Tongue (tissue), 2 donors: Measurements from ENCODE around the gene ATP4B. TPM values are rescaled to one million over a fixed set of nuclear protein-coding genes. Genes with fewer than 3 reads are reported as not detected.

Experiments used
- DNase-seq: peaks from one replicate; pipeline ENCODE4 v3.0.0-alpha.2; 2015
- total RNA-seq: library from RNA; depleted of rRNA; stranded (reverse); fragments of >200 nt; gene quantifications from one replicate; pipeline ENCODE4 v1.2.3, GENCODE V29; 2014

The ATP4B gene
- not detected for total RNA-seq

GRCh38 chr13:113657851-113658741, at the start of gene ATP4B:
ATP4B (minus strand) TSS chr13:113658198; CDS start chr13:113658144, 54 bp downstream.
- no peak for DNase-seq

GRCh38 chr13:113672002-113672651, 14.1 kb upstream of the ATP4B start:
- no peak for DNase-seq

GRCh38 chr13:113671066-113672001, 13.3 kb upstream of the ATP4B start:
- DNase-seq, result no peak

DNA sequence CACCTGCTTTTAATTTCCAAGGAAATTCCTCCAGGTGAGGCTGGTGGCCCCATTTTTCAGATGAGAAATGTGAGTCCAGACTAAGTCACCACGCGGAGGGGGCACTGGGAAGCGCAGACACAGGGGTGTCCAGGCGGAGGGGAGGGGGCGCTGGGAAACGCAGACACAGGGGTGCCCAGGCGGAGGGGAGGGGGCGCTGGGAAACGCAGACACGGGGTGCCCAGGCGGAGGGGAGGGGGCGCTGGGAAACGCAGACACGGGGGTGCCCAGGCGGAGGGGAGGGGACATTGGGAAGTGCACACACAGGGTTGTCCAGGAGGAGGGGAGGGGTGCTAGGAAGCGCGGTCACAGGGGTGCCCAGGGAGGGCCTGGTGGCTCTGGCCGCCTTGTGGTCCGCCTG, 12.5 kb upstream of the ATP4B start:
- no peak for DNase-seq

- DNase-seq, result no peak
Observed at GRCh38 chr13:113669755-113670341, 11.8 kb upstream of the ATP4B start.

GRCh38 chr13:113669231-113669754, 11.3 kb upstream of the ATP4B start:
- DNase-seq, result no peak

DNA sequence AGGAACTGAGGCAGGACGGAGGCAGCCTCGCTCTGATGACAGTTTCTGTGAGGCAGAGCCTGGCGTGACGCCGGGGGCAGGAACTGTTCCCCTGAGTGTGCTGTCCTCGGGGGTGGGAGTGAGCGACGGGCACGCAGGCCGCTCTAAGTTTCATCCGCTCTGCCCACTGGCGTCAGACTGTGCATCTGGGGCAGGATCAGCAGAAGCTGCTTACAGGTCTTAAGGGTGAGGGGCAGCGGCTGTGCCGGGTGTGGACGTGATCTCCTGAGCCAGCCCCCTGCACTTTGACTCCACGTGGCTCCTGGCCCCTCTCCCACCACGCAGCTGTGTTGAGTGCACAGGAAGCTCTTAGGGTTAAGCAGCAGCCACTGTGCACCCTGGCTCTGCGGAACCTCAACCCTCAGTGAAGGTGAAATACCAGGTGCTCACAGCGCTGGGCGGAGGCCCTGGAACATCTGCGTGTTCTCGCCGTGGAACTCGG, 10.5 kb upstream of the ATP4B start:
- no peak for DNase-seq

DNA sequence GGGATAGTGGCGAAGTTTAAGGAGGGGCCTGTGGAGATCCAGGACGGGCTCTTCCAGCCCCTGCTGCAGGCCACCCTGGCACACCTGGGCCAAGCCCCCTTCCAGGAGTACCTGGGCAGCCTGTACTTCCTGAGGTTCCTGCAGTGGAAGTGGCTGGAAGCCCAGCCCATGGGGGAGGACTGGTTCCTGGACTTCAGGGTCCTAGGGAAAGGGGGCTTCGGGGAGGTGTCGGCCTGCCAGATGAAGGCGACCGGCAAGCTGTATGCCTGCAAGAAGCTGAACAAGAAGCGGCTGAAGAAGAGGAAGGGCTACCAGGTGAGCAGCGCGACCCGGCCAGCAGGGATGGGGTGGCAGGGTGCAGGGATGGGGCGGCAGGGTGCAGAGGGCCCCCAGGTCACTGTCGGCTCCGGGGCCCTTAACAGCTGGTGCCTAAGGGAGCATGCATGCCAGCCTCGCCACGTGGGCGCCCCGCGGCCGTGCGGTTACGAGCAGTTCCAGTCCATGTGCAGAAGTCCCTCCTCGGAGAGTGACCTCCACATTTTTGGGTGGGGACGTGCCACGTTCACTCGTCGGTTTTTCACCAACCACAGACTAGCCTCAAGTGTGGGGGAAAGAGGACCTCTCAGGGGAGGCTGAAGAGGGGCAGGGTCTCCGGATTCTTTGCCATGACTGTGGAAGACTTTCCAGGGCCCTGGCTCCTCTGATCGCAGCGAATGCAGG, 9.9 kb upstream of the ATP4B start:
- DNase-seq, result no peak

DNA sequence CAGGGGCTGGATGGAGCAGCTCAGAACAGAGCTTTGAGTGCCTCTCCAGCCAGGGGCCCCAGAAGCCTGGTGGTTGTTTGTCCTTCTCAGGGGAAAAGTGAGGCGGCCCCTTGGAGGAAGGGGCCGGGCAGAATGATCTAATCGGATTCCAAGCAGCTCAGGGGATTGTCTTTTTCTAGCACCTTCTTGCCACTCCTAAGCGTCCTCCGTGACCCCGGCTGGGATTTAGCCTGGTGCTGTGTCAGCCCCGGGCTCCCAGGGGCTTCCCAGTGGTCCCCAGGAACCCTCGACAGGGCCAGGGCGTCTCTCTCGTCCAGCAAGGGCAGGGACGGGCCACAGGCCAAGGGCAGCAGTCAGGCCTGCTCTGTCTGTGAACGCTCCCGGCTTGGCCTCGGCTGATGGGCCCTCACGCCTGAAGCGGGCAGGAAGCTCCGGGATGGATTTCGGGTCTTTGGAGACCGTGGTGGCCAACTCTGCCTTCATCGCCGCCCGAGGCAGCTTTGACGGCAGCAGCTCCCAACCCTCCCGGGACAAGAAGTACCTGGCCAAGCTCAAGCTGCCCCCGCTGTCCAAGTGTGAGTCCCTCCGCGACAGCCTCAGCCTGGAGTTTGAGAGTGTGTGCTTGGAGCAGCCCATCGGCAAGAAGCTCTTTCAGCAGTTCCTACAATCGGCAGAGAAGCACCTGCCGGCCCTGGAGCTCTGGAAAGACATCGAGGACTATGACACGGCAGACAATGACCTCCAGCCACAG, 9.1 kb upstream of the ATP4B start, which contains the start of gene GRK1:
GRK1 (plus strand) TSS at position 269 of the 751 bp plus-strand sequence; CDS start at position 437, 168 bp downstream.
- no peak for DNase-seq

DNA sequence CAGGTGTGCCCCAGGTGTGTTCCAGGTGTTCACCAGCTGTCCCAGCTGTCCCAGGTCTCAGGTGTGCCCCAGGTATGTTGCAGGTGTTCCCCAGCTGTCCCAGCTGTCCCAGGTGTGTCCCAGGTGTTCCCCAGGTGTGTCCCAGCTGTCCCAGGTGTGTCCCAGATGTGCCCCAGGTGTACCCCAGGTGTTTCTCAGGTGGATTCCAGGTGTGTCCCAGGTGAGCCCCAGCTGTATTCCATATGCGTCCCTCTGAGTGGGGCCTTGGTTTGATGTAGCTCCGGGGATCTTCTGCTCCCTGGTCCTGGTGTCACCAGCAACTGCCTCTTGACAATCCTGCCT, 8.3 kb upstream of the ATP4B start:
- no peak for DNase-seq

DNA sequence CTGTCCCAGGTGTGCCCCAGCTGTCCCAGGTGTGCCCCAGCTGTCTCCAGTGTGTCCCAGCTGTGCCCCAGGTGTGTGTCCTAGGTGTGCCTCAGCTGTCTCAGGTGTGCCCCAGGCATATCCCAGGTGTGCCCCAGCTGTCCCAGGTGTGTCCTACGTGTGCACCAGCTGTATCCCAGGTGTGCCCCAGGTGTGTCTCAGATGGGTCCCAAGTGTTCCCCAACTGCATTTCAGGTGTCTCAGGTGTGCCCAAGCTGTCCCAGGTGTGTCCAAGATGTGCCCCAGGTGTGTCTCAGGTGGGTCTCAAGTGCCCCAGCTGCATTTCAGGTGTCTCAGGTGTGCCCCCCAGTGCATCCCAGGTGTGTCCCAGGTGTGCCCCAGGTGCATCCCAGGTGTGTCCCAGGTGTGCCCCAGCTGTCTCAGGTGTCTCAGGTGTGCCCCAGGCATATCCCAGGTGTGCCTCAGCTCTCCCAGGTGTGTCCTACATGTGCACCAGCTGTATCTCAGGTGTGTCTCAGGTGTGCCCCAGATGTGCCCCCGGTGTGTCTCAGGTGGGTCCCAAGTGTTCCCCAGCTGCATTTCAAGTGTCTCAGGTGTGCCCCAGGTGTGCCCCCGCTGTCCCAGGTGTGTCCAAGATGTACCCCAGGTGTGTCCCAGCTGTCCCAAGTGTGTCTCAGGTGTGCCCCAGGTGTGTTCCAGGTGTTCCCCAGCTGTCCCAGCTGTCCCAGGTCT, 7.8 kb upstream of the ATP4B start:
- DNase-seq, result no peak

- no peak for DNase-seq
Observed at GRCh38 chr13:113664751-113665596, 7.0 kb upstream of the ATP4B start.

- peak; percentile 34 for DNase-seq
Observed at GRCh38 chr13:113663934-113664333, 5.9 kb upstream of the ATP4B start.

- DNase-seq, result no peak
Observed at GRCh38 chr13:113661509-113661908, 3.5 kb upstream of the ATP4B start.

DNA sequence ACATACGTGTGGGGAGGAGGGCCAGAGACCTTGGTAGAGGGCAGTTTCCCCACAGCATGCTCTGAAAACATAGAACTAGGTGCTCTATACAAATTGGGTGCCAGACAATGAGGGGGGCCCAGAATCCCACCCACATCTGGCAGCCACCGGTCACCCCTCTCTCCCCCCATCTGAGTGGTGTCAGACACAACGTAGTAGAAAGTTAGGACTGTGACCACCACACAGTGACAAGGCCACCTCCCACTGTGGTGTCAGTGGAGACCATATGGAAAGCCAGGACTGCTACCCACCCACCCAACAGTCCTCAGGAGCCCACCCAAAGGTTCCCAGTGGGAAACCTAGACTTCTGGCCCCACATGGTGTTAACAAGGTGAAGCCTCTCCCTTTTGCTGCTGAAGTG, 2.1 kb upstream of the ATP4B start:
- no peak for DNase-seq

DNA sequence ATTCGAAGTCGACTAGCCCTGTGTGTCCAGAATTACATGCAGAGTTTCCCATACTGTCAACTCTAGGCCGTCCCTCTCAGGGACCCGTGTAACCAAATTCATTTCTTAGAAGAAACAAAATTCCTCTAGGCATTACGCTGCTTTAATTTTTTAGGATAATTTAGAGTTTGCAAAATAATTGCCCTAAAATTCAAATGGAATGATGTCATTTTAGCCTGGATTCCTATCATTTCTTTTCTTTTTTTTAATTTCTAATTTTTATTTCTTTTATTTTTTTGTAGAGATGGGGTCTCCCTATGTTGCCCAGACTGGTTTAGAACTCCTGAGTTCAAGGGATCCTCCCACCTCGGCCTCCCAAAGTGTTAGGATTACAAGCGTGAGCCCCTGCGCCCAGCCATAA, 1.3 kb upstream of the ATP4B start:
- DNase-seq, result no peak

- DNase-seq, result no peak
Observed at GRCh38 chr13:113658836-113659235, 838 bp upstream of the ATP4B start.

- DNase-seq, result no peak
Observed at GRCh38 chr13:113656831-113657671, 947 bp downstream of the ATP4B start.
